Medulla oblongata (tissue), 1 donor: ENCODE data around the gene PRDM2.

Experiments
- DNase-seq: peaks from one replicate; pipeline ENCODE4 v3.0.0-alpha.2; 2015; ENCODE audit errors: extremely low spot score

PRDM2 gene

GRCh38 chr1:13812456-13813397 is 112.7 kb downstream of the PRDM2 start:
- no peak for DNase-seq

- DNase-seq: peak; percentile 15
Measured at GRCh38 chr1:13813398-13814012, 113.5 kb downstream of the PRDM2 start.

- DNase-seq: no peak
Measured at GRCh38 chr1:13814131-13814530, 114.1 kb downstream of the PRDM2 start.

- no peak for DNase-seq
Measured at GRCh38 chr1:13816016-13816760, 116.2 kb downstream of the PRDM2 start.

- no peak for DNase-seq
Measured at GRCh38 chr1:13817906-13818305, 117.9 kb downstream of the PRDM2 start.

- no peak for DNase-seq
Measured at GRCh38 chr1:13818926-13819325, 118.9 kb downstream of the PRDM2 start.

GRCh38 chr1:13819642-13820041 is 119.7 kb downstream of the PRDM2 start:
- DNase-seq: no peak

GRCh38 chr1:13820055-13820454 is 120.1 kb downstream of the PRDM2 start:
- no peak for DNase-seq

- DNase-seq: no peak
Measured at GRCh38 chr1:13820456-13820855, 120.5 kb downstream of the PRDM2 start.

GRCh38 chr1:13823126-13823880 is 123.3 kb downstream of the PRDM2 start:
- no peak for DNase-seq

GRCh38 chr1:13823936-13824335 is 123.9 kb downstream of the PRDM2 start:
- DNase-seq: no peak

GRCh38 chr1:13824626-13825025 is 124.6 kb downstream of the PRDM2 start:
- DNase-seq: no peak

- no peak for DNase-seq
Measured at GRCh38 chr1:13825033-13825432, 125.0 kb downstream of the PRDM2 start.

- DNase-seq: peak; percentile 11
Measured at GRCh38 chr1:13826009-13826408, 126.0 kb downstream of the PRDM2 start.

GRCh38 chr1:13826591-13826990 is 126.6 kb downstream of the PRDM2 start:
- no peak for DNase-seq

- no peak for DNase-seq
Measured at GRCh38 chr1:13828454-13829151, 128.6 kb downstream of the PRDM2 start.

GRCh38 chr1:13829152-13829769 is 129.3 kb downstream of the PRDM2 start:
- DNase-seq: no peak

GRCh38 chr1:13830170-13830569 is 130.2 kb downstream of the PRDM2 start:
- no peak for DNase-seq

- DNase-seq: no peak
Measured at GRCh38 chr1:13830616-13831280, 130.8 kb downstream of the PRDM2 start.

GRCh38 chr1:13832100-13832499 is 132.1 kb downstream of the PRDM2 start:
- DNase-seq: no peak
